HepG2 (cell line): ENCODE results near the gene SESN1.

ENCODE experiments used
- KAT7 ChIP-seq: IDR thresholded peaks from 2 replicates; pipeline ENCODE4 v1.6.1; 2018; ENCODE audit warnings: borderline replicate concordance, missing compliant biosample characterization
- KDM3A ChIP-seq: IDR thresholded peaks from 2 replicates; pipeline ENCODE4 v1.6.1; 2018; ENCODE audit warnings: low read depth, missing compliant biosample characterization
- TBL1XR1 ChIP-seq: fragments of 150-350 bp; IDR thresholded peaks from 2 replicates; pipeline ENCODE4 v1.6.1; 2014; ENCODE audit warnings: borderline replicate concordance, low read length; ENCODE audit not compliant: partially characterized antibody
- ZNF12 ChIP-seq: sonication (generic); formaldehyde crosslinking; IDR thresholded peaks from 2 replicates; pipeline ENCODE4 v1.5.0; 2020; ENCODE audit warnings: missing genetic modification reagents
- ZNF768 ChIP-seq: sonication (generic); formaldehyde crosslinking; IDR thresholded peaks from 2 replicates; pipeline ENCODE4 v1.4.0; 2020; ENCODE audit warnings: missing genetic modification reagents
- TF ChIP-seq, protein P1 (sequence below): sonication (generic); formaldehyde crosslinking; IDR thresholded peaks from 2 replicates; pipeline ENCODE4 v1.5.0; 2020; ENCODE audit warnings: mild to moderate bottlenecking, missing genetic modification reagents, moderate library complexity
- TF ChIP-seq, protein P2 (sequence below): IDR thresholded peaks from 2 replicates; pipeline ENCODE4 v1.6.1; 2012; ENCODE audit warnings: inconsistent platforms

DNA sequence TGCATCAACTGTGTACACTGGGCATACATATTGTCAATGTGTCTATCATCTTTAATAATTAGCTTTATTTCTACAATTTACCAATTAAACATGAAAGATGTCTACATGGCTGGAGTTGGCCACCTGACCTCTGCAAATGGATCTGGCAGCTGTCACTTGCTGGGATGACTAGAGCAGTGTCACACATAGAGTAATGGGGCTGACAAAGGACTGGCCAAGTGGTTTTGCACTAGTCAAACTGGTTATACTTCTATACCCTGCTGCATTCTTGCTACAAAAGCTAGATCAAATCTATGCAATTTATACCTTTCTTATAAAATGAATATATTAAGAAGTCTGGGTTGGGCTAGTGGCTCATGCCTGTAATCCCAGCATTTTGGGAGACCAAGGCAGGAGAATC, 99.3 kb downstream of the SESN1 start:
- TF ChIP-seq, protein P1, sequence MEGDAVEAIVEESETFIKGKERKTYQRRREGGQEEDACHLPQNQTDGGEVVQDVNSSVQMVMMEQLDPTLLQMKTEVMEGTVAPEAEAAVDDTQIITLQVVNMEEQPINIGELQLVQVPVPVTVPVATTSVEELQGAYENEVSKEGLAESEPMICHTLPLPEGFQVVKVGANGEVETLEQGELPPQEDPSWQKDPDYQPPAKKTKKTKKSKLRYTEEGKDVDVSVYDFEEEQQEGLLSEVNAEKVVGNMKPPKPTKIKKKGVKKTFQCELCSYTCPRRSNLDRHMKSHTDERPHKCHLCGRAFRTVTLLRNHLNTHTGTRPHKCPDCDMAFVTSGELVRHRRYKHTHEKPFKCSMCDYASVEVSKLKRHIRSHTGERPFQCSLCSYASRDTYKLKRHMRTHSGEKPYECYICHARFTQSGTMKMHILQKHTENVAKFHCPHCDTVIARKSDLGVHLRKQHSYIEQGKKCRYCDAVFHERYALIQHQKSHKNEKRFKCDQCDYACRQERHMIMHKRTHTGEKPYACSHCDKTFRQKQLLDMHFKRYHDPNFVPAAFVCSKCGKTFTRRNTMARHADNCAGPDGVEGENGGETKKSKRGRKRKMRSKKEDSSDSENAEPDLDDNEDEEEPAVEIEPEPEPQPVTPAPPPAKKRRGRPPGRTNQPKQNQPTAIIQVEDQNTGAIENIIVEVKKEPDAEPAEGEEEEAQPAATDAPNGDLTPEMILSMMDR: no peak
- no peak for TF ChIP-seq ZNF12
- TF ChIP-seq KDM3A (CRISPR knock-in tag): no peak
- TF ChIP-seq KAT7 (CRISPR knock-in tag): no peak
- TF ChIP-seq ZNF768 (CRISPR knock-in tag): no peak
- TF ChIP-seq, protein P2, sequence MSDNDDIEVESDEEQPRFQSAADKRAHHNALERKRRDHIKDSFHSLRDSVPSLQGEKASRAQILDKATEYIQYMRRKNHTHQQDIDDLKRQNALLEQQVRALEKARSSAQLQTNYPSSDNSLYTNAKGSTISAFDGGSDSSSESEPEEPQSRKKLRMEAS: no peak
- no peak for TF ChIP-seq TBL1XR1
